Measurements from ENCODE around the gene KRTAP19-8. TPM values are rescaled to one million over a fixed set of nuclear protein-coding genes. Genes with fewer than 3 reads are reported as not detected.
A peak's percentile ranks its signal among the peaks of the same experiment; 100 is the strongest.

Gene KRTAP19-8
- total RNA-seq: not detected

GRCh38 chr21:31038376-31038775 is at the start of gene KRTAP19-8:
Gene KRTAP19-8, minus strand, starts transcription at chr21:31038476. Its CDS starts 33 bp downstream, at chr21:31038443.
- Mint-ChIP-seq H3K36me3 (ENCODE audit: low read depth) (no peaks in the 10 kb centered on the region), H3K4me3 (no peak within 1 kb of the TSS), H3K9me3 (ENCODE audit: insufficient read depth) (no peaks in the 10 kb centered on the region), H3K27me3 (ENCODE audit: low read depth) (peaks cover 8% of the 10 kb centered on the region), H3K27ac (no peak within 1 kb of the TSS), H3K4me1 (ENCODE audit: low read depth) (no peaks in the 10 kb centered on the region)
- DNase-seq (no peak), ATAC-seq (no peak)
- CTCF ChIA-PET: interaction anchor here (1.5 kb wide), 1 partner anchor 11 kb away, joined by 3 read pairs; no protein-coding TSS in a partner anchor
- POLR2A ChIA-PET: interaction anchor here (0.6 kb wide), 1 partner anchor 1473 kb away, joined by 3 read pairs; no protein-coding TSS in a partner anchor

GRCh38 chr21:31087639-31088473 is 49.6 kb upstream of the KRTAP19-8 start:
- H3K4me1 Mint-ChIP-seq (ENCODE audit: low read depth): peaks cover 11% of the 10 kb centered on the region
- H3K36me3 Mint-ChIP-seq (ENCODE audit: low read depth): no peaks in the 10 kb centered on the region
- ATAC-seq (no peak), DNase-seq (no peak)
- peak overlapping the region; percentile 8 for H3K27ac Mint-ChIP-seq
- peaks cover 10% of the 10 kb centered on the region for H3K27me3 Mint-ChIP-seq (ENCODE audit: low read depth)
- peak overlapping the region; percentile 48 for H3K4me3 Mint-ChIP-seq
- ChIA-PET POLR2A (interaction anchor here (0.7 kb wide), 1 partner anchor 475 kb away, joined by 3 read pairs; no protein-coding TSS in a partner anchor), CTCF (interaction anchor here (0.6 to 3.7 kb wide), 12 partner anchors 9 to 1044 kb away, joined by 3 to 29 read pairs (median 4); no protein-coding TSS in a partner anchor)
- H3K9me3 Mint-ChIP-seq (ENCODE audit: insufficient read depth): no peaks in the 10 kb centered on the region

GRCh38 chr21:31084689-31085088 is 46.4 kb upstream of the KRTAP19-8 start:
- Mint-ChIP-seq H3K4me3 (no peak overlapping the region), H3K4me1 (ENCODE audit: low read depth) (peaks cover 11% of the 10 kb centered on the region), H3K36me3 (ENCODE audit: low read depth) (no peaks in the 10 kb centered on the region), H3K27me3 (ENCODE audit: low read depth) (peaks cover 3% of the 10 kb centered on the region), H3K27ac (no peak overlapping the region), H3K9me3 (ENCODE audit: insufficient read depth) (no peaks in the 10 kb centered on the region)
- ChIA-PET CTCF (interaction anchor here (1.2 to 3.7 kb wide), 3 partner anchors 12 to 1040 kb away, joined by 3 to 29 read pairs (median 10); no protein-coding TSS in a partner anchor), POLR2A (no interaction called here)
- no peak for ATAC-seq
- no peak for DNase-seq

GRCh38 chr21:31078796-31079195 is 40.5 kb upstream of the KRTAP19-8 start:
- ATAC-seq (no peak), DNase-seq (no peak)
- H3K27ac Mint-ChIP-seq: no peak overlapping the region
- ChIA-PET CTCF (interaction anchor here (0.7 kb wide), 1 partner anchor 240 kb away, joined by 3 read pairs; no protein-coding TSS in a partner anchor), POLR2A (no interaction called here)
- H3K36me3 Mint-ChIP-seq (ENCODE audit: low read depth): no peaks in the 10 kb centered on the region
- peaks cover 12% of the 10 kb centered on the region for H3K4me1 Mint-ChIP-seq (ENCODE audit: low read depth)
- H3K27me3 Mint-ChIP-seq (ENCODE audit: low read depth): peaks cover 7% of the 10 kb centered on the region
- H3K4me3 Mint-ChIP-seq: no peak overlapping the region
- no peaks in the 10 kb centered on the region for H3K9me3 Mint-ChIP-seq (ENCODE audit: insufficient read depth)

GRCh38 chr21:31078216-31078615 is 39.9 kb upstream of the KRTAP19-8 start:
- no peaks in the 10 kb centered on the region for H3K36me3 Mint-ChIP-seq (ENCODE audit: low read depth)
- ChIA-PET POLR2A (no interaction called here), CTCF (interaction anchor here (0.7 kb wide), 1 partner anchor 239 kb away, joined by 3 read pairs; no protein-coding TSS in a partner anchor)
- H3K27ac Mint-ChIP-seq: no peak overlapping the region
- H3K4me3 Mint-ChIP-seq: no peak overlapping the region
- peaks cover 11% of the 10 kb centered on the region for H3K27me3 Mint-ChIP-seq (ENCODE audit: low read depth)
- no peak for ATAC-seq
- H3K9me3 Mint-ChIP-seq (ENCODE audit: insufficient read depth): no peaks in the 10 kb centered on the region
- no peak for DNase-seq
- H3K4me1 Mint-ChIP-seq (ENCODE audit: low read depth): peaks cover 12% of the 10 kb centered on the region

- Mint-ChIP-seq H3K27me3 (ENCODE audit: low read depth) (peaks cover 18% of the 10 kb centered on the region), H3K4me3 (no peak overlapping the region), H3K36me3 (ENCODE audit: low read depth) (no peaks in the 10 kb centered on the region), H3K4me1 (ENCODE audit: low read depth) (peaks cover 12% of the 10 kb centered on the region), H3K9me3 (ENCODE audit: insufficient read depth) (no peaks in the 10 kb centered on the region), H3K27ac (no peak overlapping the region)
- POLR2A ChIA-PET: no interaction called here
- ATAC-seq (no peak), DNase-seq (no peak)
- CTCF ChIA-PET: no interaction called here
Observed at GRCh38 chr21:31075848-31076247, 37.6 kb upstream of the KRTAP19-8 start.

- H3K36me3 Mint-ChIP-seq (ENCODE audit: low read depth): no peaks in the 10 kb centered on the region
- H3K27ac Mint-ChIP-seq: no peak overlapping the region
- ATAC-seq: no peak
- H3K4me1 Mint-ChIP-seq (ENCODE audit: low read depth): no peaks in the 10 kb centered on the region
- H3K9me3 Mint-ChIP-seq (ENCODE audit: insufficient read depth): no peaks in the 10 kb centered on the region
- ChIA-PET POLR2A (no interaction called here), CTCF (no interaction called here)
- peaks cover 24% of the 10 kb centered on the region for H3K27me3 Mint-ChIP-seq (ENCODE audit: low read depth)
- no peak for DNase-seq
- H3K4me3 Mint-ChIP-seq: no peak overlapping the region
Observed at GRCh38 chr21:31072533-31072932, 34.3 kb upstream of the KRTAP19-8 start.

- Mint-ChIP-seq H3K4me1 (ENCODE audit: low read depth) (no peaks in the 10 kb centered on the region), H3K9me3 (ENCODE audit: insufficient read depth) (no peaks in the 10 kb centered on the region), H3K27me3 (ENCODE audit: low read depth) (peaks cover 5% of the 10 kb centered on the region), H3K4me3 (no peak overlapping the region), H3K27ac (no peak overlapping the region), H3K36me3 (ENCODE audit: low read depth) (no peaks in the 10 kb centered on the region)
- ChIA-PET POLR2A (no interaction called here), CTCF (no interaction called here)
- no peak for DNase-seq
- ATAC-seq: no peak
Observed at GRCh38 chr21:31064803-31065202, 26.5 kb upstream of the KRTAP19-8 start.

- peaks cover 3% of the 10 kb centered on the region for H3K27me3 Mint-ChIP-seq (ENCODE audit: low read depth)
- H3K27ac Mint-ChIP-seq: no peak overlapping the region
- DNase-seq: no peak
- ATAC-seq: no peak
- CTCF ChIA-PET: no interaction called here
- H3K9me3 Mint-ChIP-seq (ENCODE audit: insufficient read depth): no peaks in the 10 kb centered on the region
- H3K4me3 Mint-ChIP-seq: no peak overlapping the region
- no peaks in the 10 kb centered on the region for H3K4me1 Mint-ChIP-seq (ENCODE audit: low read depth)
- POLR2A ChIA-PET: no interaction called here
- H3K36me3 Mint-ChIP-seq (ENCODE audit: low read depth): no peaks in the 10 kb centered on the region
Observed at GRCh38 chr21:31052489-31053142, 14.3 kb upstream of the KRTAP19-8 start.

GRCh38 chr21:31050577-31051157 is 12.4 kb upstream of the KRTAP19-8 start:
- Mint-ChIP-seq H3K4me1 (ENCODE audit: low read depth) (no peaks in the 10 kb centered on the region), H3K27me3 (ENCODE audit: low read depth) (peaks cover 3% of the 10 kb centered on the region), H3K9me3 (ENCODE audit: insufficient read depth) (no peaks in the 10 kb centered on the region), H3K27ac (no peak overlapping the region), H3K4me3 (no peak overlapping the region), H3K36me3 (ENCODE audit: low read depth) (no peaks in the 10 kb centered on the region)
- ATAC-seq (no peak), DNase-seq (no peak)
- ChIA-PET POLR2A (interaction anchor here (0.9 kb wide), 1 partner anchor 38 kb away, joined by 3 read pairs; no protein-coding TSS in a partner anchor), CTCF (interaction anchor here (0.6 kb wide), 1 partner anchor 218 kb away, joined by 5 read pairs; no protein-coding TSS in a partner anchor)

GRCh38 chr21:31045841-31046240 is 7.6 kb upstream of the KRTAP19-8 start:
- DNase-seq (no peak), ATAC-seq (no peak)
- Mint-ChIP-seq H3K4me1 (ENCODE audit: low read depth) (no peaks in the 10 kb centered on the region), H3K4me3 (no peak overlapping the region), H3K36me3 (ENCODE audit: low read depth) (no peaks in the 10 kb centered on the region), H3K27ac (no peak overlapping the region), H3K9me3 (ENCODE audit: insufficient read depth) (no peaks in the 10 kb centered on the region), H3K27me3 (ENCODE audit: low read depth) (peaks cover 2% of the 10 kb centered on the region)
- ChIA-PET POLR2A (no interaction called here), CTCF (no interaction called here)

- H3K4me1 Mint-ChIP-seq (ENCODE audit: low read depth): no peaks in the 10 kb centered on the region
- peaks cover 2% of the 10 kb centered on the region for H3K27me3 Mint-ChIP-seq (ENCODE audit: low read depth)
- no peak overlapping the region for H3K27ac Mint-ChIP-seq
- DNase-seq (no peak), ATAC-seq (no peak)
- POLR2A ChIA-PET: no interaction called here
- H3K4me3 Mint-ChIP-seq: no peak overlapping the region
- H3K36me3 Mint-ChIP-seq (ENCODE audit: low read depth): no peaks in the 10 kb centered on the region
- H3K9me3 Mint-ChIP-seq (ENCODE audit: insufficient read depth): no peaks in the 10 kb centered on the region
- CTCF ChIA-PET: no interaction called here
Observed at GRCh38 chr21:31043471-31043870, 5.2 kb upstream of the KRTAP19-8 start.

Data from activated CD8-positive, alpha-beta T cell treated with anti-CD3 and anti-CD28 coated beads, Interleukin-2, amount 10 ng/mL, durations not matched to agents 7 days and 5 days (primary cell).